ENCODE results near the gene PERP.

The PERP gene

DNA sequence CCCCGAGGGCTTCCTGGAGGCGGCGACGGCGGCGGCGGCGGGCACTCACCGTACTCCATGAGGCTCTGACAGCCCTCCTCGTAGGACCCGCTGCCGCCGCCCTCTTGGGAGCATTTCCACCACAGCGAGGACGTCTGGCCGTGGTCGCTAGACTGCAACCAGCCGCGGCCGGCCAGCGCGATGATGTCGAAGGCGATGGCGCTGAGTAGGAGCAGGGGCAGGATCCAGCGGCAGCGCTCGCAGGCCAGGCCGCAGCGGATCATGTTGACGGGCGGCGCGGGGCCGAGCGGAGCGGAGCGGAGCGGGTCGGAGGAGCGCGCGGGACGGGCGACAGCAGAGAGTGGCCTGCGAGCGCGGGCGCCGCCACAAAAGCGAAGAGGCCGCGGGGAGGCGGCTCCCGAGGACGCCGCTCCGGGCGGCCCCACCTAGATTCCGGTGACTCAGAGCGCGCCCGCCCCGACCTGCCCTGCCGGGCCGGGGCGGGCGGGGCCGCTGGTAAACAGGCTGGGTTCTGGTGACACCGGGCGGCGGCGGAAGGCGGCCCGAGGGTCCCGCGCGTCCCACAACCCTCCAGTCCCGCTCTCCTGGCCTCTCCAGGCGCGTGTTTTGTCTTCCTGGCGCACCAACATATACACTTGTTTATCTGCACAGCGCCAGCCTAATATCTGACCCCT, at the start of gene PERP:
TSS of gene PERP (minus strand) at position 342 of the 674 bp plus-strand sequence. CDS start at position 263, 79 bp downstream.
- peak; percentile 21 for DNase-seq (ENCODE audit: low read depth)

DNA sequence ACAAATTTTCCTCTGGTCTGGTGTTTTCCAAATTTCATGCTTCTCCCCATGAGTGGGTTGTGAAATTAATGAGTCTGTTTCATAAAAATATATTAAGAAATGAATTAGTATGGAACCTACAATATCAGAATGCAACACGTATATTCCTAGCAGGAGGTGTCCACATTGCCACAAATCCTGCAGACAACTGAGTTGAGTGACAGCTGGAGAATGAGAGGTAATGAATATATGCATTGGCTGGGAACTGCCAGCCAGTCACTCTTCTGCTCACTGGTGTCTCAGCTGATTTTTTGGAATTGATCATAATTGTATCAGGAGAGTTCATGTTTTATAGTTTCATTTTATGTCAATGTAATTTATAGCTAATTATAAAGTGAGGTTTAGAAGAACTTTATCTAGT, 48.2 kb upstream of the PERP start:
- DNase-seq (ENCODE audit: low read depth), result no peak

DNA sequence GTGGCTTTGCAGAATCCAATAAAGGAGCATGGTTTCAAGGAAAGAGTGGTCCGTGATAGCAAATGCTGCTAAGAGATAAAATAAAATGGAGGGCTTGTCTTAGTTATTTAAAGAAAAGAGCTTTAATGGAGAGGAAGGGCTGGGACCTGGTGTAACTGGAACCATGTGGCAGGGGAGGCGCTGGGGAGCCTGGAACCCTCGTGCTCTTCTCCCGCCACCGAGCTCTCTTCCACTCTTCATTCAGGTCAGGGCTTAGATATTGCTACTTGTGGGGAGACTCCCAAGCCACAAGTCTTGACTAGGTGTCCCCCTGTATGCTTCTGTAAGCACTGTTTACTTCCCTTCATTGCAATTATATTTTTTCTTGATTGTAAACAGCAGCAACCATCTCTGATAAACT, 39.3 kb upstream of the PERP start:
- no peak for DNase-seq (ENCODE audit: low read depth)

DNA sequence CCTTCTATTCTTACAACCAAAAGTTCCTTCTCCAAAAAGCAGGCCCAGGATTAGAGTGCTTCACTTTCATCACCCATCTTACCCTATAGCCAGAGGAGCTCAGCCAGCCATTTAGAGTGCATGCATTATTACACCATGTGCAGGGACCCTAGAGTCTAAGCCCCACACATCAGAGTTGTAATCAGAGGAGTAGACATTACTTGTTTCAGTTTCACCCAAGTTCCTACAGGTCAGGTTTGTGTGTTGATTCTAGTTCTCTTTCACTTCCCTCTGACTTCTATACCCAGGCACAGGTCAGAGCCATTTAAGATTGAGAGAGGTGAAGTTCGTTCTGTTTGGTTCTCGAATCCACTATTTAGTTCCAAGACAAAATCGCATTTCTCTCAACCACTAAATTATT, 38.2 kb upstream of the PERP start:
- no peak for DNase-seq (ENCODE audit: low read depth)

DNA sequence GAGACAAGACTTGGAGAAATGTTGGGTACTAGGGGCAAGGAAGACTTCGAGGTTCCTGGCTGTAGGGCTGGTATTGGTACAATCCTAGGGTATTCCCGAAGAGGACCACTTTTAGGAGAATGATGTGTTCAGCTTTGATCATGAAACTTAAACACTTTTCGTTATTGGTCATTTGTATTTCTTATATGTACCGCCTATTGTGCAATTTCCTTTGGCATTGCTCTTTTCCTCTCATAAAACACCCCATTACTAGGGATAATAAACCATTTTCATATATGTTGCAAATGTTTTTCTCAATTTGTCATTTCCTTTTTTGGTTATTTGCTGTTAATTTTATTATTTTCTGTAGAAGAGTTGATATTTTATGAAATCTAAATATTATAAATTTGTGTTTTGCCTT, 35.6 kb upstream of the PERP start:
- no peak for DNase-seq (ENCODE audit: low read depth)

DNA sequence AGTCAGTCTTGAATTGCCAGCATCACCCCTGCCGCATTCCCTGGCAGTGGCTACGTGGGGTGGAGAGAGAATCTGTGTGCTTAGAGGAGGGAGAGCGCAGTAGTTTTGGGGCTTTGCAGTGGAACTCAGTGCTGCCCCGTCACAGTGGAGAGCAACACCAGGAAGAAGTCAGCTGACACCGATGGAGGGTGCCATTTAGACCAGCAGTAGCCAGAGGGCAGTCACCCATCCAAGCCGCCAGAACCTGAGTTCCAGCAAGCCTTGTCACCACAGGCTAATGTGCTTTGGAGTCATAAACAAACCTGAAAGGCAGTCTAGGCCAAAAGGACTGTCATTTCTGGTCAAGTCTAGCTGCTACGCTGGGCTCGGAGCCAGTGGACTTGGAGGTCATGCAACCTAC, 22.0 kb upstream of the PERP start:
- no peak for DNase-seq (ENCODE audit: low read depth)

DNA sequence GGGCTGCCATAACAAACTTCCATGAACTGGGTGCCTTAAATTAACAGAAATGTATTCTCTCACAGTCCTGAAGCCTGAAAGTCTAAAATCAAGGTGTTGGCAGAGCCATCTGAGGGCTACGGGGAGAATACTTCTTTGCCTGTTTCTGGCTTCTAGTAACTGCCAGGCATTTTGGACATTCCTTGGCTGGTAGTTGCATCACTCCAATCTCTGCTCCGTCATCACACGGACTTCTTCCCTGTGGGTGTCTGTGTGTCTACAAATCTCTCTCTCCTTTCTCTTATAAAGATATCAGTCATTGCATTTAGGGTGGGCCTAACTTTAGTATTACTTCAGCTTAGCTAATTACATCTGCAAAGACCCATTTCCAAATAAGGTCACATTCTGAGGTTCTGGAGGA, 20.9 kb upstream of the PERP start:
- peak; percentile 22 for DNase-seq (ENCODE audit: low read depth)

DNA sequence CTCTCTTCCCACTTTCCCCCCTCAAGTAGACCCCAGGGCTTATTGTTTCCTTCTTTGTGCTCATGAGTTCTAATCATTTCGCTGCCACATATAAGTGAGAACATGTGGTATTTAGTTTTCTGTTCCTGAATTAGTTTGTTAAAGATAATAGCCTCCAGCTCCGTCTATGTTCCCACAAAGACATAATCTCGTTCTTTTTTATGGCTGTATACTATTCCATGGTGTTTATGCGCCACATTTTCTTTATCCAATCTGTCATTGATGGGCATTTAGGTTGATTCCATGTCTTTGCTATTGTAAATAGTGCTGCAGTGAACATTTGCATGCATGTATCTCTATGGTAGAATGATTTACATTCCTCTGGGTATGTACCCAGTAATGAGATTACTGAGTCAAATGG, 16.9 kb upstream of the PERP start:
- no peak for DNase-seq (ENCODE audit: low read depth)

DNA sequence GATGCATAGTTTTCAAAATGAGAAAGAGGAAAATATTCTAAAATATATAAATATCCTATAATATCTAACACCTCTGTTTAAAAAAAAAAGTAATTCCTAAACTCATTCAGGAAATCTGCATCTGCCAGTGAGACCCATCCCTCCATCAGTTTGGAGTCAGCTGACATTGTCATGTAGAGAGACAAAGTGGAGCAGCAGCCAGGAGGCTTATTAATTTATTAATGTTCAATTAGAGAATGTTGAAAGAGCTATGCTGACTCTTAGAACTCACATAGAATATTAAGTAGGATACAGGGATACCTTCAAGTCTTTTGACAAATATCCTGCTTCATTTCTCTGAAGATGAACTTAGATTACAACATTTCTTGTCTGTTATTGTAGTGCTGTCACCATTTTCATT, 12.8 kb upstream of the PERP start:
- DNase-seq (ENCODE audit: low read depth), result no peak

DNA sequence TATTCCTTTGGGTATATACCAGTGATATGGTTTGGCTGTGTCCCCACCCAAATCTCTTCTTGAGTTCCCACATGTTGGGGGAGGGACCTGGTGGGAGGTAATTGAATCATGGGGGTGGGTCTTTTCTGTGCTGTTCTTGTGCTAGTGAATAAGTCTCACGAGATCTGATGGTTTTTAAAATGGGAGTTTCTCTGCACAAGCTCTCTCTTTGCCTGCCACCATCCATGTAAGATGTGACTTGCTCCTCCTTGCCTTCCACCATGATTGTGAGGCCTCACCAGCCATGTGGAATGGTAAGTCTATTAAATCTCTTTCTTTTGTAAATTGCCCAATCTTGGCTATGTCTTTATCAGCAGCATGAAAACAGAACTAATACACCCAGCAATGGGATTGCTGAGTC, 12.0 kb upstream of the PERP start:
- peak; percentile 11 for DNase-seq (ENCODE audit: low read depth)

DNA sequence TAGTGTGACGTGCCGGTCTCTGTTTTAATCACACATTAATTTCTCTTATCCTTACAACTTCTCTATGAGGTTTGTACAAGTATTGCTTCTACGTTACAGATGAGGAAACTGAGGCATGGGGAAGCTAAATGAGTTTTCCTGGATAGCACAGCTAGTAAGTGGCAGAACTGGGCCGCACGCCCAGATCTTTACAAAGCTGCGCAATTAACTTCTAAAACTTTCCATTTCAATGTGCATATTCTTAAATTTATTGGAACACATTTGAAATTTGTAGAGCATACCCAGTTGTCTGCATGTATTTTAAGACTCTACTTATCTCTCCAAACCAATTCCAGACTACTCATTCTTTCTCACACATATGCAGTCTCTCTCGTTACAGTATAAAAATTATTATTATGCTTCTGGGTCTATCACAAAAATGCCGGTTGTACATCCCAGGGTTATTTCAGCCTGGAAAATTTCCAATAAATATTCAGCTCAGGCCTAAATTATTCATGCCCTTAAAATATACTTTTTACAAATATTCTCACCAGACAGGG, 10.2 kb upstream of the PERP start:
- no peak for DNase-seq (ENCODE audit: low read depth)

DNA sequence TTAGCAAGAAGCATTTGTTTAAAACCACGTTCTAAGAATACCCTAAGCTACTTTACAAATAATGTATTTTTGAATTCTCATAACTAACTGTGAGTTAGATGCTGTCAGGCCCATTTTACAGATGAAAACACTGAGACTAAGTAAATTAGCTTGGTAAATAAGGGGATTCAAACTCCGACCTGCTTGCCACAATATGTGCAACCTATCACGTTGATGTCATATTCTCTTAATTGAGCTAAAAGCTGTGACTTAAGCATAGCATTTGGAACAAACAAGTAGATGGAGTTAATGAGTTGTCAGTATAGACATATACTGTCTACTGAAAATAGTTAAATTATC, 9.4 kb upstream of the PERP start:
- no peak for DNase-seq (ENCODE audit: low read depth)

DNA sequence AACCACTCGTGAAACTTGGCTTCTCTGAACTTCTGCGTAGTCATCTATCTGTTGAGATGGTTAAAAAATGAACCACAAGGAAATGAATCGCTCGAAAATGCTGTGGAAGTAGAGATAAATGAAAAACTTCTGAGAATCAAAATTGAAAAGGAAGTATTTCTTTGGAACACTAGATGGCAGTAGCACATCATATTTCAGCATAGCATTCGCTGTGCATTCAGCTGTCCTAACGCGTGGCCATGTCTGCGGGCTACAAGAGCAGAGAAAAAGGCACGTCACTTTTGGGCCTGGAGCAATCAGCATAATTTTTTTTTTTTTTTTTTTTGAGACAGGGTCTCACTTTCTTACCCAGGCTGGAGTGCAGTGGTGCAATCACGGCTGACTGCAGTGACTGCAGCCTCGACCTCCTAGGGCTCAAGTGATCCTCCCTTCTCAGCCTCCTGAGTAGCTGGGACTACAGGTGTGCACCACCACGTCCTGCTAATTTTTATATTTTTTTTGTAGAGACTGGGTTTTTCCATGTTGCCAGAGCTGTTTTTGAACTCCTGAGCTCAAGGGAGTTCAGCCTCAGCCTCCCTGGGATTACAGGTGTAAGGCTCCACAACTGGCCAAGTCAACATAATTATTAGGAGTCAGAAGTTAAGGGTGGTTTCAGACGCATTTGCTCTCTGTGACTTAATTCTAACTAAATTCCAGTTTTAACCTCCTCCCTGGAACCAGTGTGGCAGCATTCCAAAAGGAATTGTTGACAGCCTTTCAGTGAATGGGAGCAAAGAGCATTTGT, 8.8 kb upstream of the PERP start:
- peak; percentile 68 for DNase-seq (ENCODE audit: low read depth)

DNA sequence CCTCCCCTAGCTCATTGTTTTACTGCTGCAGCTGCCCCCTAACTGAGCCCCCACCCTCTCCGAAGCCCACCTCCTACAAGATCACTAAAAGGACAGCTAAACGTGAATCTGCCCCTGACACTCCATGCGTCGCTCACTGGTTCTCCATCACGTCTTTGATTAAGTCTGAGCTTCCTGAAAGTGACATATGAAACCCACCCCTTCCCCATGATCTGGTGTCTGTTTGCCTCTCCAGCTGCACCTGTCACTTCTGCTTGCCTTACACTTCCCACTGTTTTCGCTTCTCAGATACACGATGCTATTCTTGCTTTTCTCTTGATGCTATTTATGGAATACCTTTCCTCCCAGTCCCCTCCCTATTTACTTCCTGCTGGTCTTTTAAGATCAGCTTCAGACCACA, 8.0 kb upstream of the PERP start:
- no peak for DNase-seq (ENCODE audit: low read depth)

DNA sequence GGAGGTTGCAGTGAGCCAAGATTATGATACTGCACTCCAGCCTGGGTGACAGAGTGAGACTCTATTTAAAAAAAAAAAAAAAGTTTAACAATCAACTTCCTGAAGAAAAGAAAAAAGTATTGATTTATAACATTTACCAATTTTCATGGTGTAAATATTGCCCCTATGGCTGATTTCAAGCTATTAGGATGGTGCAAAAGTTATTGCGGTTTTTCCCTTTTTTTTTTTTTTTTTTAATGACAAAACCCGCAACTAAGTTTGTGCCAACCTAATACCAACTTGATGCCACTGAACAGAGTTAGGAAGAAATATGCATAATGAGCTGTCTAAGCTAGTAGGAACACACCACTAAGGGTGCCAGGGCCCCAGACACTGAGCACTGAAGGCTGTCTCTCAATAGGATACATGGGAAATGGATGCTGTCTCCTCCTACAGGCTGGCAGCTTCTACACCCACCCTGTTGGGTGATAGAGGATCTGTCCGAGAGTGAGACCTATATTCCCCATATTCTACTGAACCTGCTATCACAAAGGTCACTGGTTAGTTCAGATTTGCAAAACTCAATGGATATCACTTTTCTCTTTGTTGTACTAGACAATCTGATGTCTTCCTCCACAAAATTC, 6.5 kb upstream of the PERP start:
- no peak for DNase-seq (ENCODE audit: low read depth)

DNA sequence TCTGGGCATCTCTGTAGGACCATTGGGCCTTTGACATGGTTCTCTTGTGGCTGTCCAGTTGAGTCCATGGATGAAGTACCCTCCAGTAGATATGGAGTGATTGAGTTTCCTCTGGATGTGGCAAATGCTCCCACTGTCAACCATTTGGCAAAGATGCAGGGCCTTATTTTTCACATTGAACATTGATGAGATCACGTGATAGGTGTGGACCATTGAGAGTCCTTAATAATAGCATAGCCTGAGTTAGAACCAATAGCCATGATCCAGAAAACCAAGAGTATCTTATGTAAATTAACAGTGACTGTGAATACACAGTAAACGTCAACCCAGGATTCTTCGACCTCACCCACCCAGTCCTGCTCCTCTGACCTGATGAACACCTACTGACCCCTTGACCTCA, 3.0 kb upstream of the PERP start:
- DNase-seq (ENCODE audit: low read depth), result no peak

DNA sequence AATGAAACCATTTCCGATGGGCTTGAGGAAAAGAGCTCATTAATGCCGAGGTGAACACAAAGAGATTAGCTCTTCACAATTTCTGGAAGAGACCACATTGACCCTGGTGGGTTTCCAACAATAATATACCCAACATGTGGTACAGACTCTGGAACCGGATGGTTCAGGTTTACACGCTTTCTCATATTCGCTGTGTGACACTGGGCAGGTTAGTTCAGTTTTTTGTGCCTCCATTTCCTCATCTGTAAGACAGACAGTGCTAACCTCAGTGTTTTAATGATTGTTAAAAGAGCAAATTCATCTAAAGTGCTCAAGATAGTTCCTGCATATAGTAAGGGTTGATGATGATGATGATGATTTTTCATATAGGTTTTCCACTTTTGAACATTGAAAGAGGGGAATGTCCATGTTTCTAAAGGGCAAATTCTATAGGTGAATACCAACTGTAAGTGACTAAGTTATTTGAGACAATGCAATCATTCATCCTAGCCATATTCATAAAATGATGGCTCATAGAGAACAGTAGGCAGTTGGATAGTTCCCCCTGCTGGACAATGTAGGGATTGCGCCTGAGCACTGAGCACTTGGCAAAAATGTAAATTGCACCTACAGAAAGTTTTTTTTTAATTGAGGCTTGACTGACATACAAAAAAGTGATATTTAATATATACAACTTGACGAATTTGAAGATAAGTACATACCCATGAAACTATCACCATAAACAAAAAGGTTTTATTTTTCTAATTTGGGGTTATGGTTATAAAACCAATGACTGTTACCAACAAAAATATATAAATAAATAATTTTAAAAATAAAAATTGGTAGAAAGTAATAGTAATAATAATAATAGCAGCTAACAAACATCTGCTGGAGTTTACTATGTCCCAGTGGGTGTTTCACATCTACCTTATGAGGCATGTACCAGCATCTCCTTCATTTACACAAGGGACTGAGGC, 2.1 kb upstream of the PERP start:
- DNase-seq (ENCODE audit: low read depth), result peak; percentile 70

DNA sequence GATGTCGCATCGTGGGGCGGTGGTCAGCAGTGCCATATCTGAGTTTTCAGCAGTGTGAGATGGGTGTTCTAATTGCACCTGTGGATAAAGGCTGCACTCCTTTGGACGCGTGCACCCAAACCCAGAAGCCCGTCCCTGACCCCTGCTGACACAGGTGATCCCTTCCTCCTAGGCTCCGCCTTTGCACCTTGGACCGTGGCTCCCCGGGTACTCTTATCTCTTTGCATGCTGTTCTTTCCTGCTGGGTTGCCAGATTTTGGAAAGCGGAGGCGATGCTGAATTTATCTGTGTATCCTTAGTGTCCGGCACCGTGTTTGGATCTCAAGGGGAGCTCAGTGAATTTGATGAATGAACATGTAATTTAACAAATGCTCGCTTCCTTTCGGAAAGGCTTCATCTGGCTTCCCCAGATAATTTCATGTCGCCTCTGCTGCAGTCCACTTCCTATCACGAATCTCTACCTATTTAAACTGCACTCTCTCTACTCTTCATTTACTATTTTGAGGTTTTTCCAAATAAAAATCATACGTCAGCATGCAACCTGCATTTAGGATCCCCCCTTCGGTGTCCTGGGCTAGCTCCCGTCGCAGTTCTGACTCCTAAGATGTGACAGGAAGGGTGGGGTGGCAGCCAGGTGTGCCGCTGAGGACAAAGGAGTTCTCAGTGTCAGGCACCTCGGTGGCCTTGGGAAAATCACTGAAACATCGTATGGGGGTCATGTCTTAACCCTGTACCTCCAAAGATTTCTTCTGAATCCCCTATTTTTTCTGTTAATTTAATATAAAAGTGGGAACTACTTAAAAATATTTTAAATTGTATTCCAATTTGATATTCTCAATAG, 753 bp upstream of the PERP start:
- DNase-seq (ENCODE audit: low read depth), result no peak

DNA sequence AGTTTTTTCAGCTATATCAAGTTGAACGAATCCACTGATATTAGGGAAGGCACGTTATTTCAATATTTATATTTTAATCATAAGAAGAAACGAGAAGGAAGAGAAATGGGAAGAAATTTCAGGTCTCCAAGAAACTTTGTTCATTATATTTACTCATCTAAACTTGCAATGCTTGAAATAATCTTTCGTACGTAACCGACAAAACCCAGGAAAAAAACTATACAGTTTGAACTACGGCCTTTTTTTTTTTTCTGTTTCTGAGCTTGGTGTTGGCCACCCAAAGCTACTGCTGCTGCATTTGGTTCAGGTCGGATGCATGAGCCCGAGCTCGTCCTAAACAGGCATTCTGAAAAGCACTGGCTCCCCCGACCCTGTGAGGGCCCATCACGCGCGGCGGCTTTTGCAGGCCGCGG, 548 bp downstream of the PERP start:
- DNase-seq (ENCODE audit: low read depth), result no peak

DNA sequence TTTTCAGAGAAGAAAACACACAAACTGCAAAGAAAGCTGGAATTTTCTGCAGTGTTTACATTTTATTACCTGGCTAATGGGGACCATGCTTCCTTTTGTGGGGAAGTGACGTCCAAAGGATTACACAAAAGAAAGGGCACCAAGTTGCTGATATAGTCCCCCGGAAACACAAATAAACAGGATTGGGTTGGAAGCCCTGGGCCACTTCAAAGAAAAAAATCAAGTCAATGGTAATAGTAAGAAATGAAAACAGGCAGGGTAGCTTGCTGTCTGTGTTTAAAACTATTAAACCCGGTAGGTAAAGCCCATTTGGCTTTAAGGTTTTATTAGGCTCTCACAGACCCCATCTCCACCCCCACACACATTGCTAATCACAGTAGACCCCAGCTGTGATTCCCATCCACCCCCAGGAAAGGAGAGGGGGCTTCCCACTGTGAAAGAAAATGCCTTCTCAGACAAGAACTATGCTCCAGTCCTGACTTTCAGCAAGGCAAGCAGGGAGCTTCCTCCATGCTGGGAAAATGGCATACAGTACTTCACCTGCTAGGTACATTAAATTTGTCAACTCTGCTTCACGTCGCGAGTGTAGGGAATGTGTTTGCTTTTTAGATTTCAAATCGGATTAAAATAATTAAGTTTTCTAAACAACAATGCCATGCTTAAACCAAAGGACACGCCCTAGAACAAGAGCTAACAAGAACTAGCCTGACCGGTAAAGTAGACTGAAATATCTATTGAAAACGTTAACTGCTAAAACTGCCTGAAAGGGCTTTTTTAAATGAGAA, 1.1 kb downstream of the PERP start:
- no peak for DNase-seq (ENCODE audit: low read depth)

Measured in amniotic epithelial cell (primary cell).